A673 (cell line): ENCODE measurements around the gene TIMP4. TPM values are rescaled to one million over a fixed set of nuclear protein-coding genes. Genes with fewer than 3 reads are reported as not detected.

ENCODE experiments used
- BruUV-seq: library from RNA; stranded (reverse); fragments of 400-500 nt; replicated peaks from 2 replicates; lab custom pipeline; 2021; lab: Mats Ljungman, UMichigan
- CTCF ChIA-PET: fragments of 300-600 bp; sonication (Branson Sonifier 250); formaldehyde crosslinking; loops from one replicate; lab custom pipeline; 2022; ENCODE audit warnings: antibody characterized with exemption; lab: Charles Lee
- POLR2A ChIA-PET: fragments of 300-600 bp; sonication (Branson Sonifier 250); formaldehyde crosslinking; loops from one replicate; lab custom pipeline; 2022; ENCODE audit warnings: antibody characterized with exemption; ENCODE audit not compliant: low non-redundant PET; lab: Charles Lee
- DNase-seq: peaks from one replicate; pipeline ENCODE4 v3.0.0-alpha.2; 2015; ENCODE audit warnings: low spot score
- H3K27ac ChIP-seq: fragments of 200-600 bp; sonication (generic); 2 replicates; pipeline ENCODE4 v1.5.1; 2016; ENCODE audit warnings: mixed run types, low read depth, mild to moderate bottlenecking, mixed read lengths, antibody characterized with exemption, low read length; ENCODE audit not compliant: poor library complexity, severe bottlenecking
- H3K27me3 ChIP-seq: fragments of 200-600 bp; sonication (generic); replicated peaks from 2 replicates; pipeline ENCODE4 v1.6.1; 2017; ENCODE audit warnings: mixed run types, low read depth, mild to moderate bottlenecking, mixed read lengths, antibody characterized with exemption, low read length; ENCODE audit not compliant: insufficient read depth, poor library complexity
- H3K36me3 ChIP-seq: fragments of 200-600 bp; sonication (generic); 2 replicates; pipeline ENCODE4 v1.6.1; 2016; ENCODE audit warnings: mixed run types, mild to moderate bottlenecking, mixed read lengths, antibody characterized with exemption, low read length; ENCODE audit not compliant: insufficient read depth, poor library complexity, severe bottlenecking
- H3K4me1 ChIP-seq: fragments of 200-600 bp; sonication (generic); 2 replicates; pipeline ENCODE4 v1.6.1; 2017; ENCODE audit warnings: mixed run types, mild to moderate bottlenecking, mixed read lengths, antibody characterized with exemption, low read length; ENCODE audit not compliant: insufficient read depth, poor library complexity, severe bottlenecking
- H3K4me3 ChIP-seq: fragments of 200-600 bp; sonication (generic); 2 replicates; pipeline ENCODE4 v1.5.1; 2016; ENCODE audit warnings: low read depth, mixed run types, mild to moderate bottlenecking, mixed read lengths, low read length; ENCODE audit not compliant: poor library complexity, severe bottlenecking
- H3K9me3 ChIP-seq: fragments of 200-600 bp; sonication (generic); 2 replicates; pipeline ENCODE4 v1.6.1; 2016; ENCODE audit warnings: mixed run types, low read depth, mild to moderate bottlenecking, mixed read lengths, antibody characterized with exemption, low read length; ENCODE audit not compliant: poor library complexity, severe bottlenecking
- CTCF ChIP-seq: fragments of 300-800, 200-600 bp; sonication (generic); conservative IDR thresholded peaks from 2 replicates; pipeline ENCODE4 v1.5.1; 2017; ENCODE audit warnings: low read depth, mild to moderate bottlenecking, antibody characterized with exemption, low read length, moderate library complexity, mixed read lengths
- EZH2 ChIP-seq: fragments of 200-600 bp; sonication (generic); IDR thresholded peaks from 2 replicates; pipeline ENCODE4 v1.6.1; 2017; ENCODE audit warnings: borderline replicate concordance, low read depth, mild to moderate bottlenecking, mixed read lengths, antibody characterized with exemption, low read length; ENCODE audit not compliant: poor library complexity, severe bottlenecking
- intact Hi-C: fragments of 100-400 bp; cut with micrococcal nuclease; formaldehyde crosslinking; loops from one replicate; pipeline ENCODE4 v1.10.0; 2022; ENCODE audit not compliant: unreplicated experiment
- total RNA-seq: library from RNA; stranded (reverse); gene quantifications from 2 replicates; pipeline ENCODE4 v1.2.3, GENCODE V29; 2021

The TIMP4 gene
- total RNA-seq, 1 experiment from 2014 or later = 13.3 TPM

GRCh38 chr3:12184541-12184940 lies 25.8 kb upstream of the TIMP4 start:
- no peaks in the 10 kb centered on the region for H3K9me3 ChIP-seq
- H3K4me1 ChIP-seq = peaks cover 23% of the 10 kb centered on the region
- intact Hi-C loops = no loop called here
- H3K36me3 ChIP-seq = no peaks in the 10 kb centered on the region
- DNase-seq = no peak
- ChIA-PET POLR2A (no interaction called here), CTCF (no interaction called here)
- H3K27me3 ChIP-seq = no peaks in the 10 kb centered on the region
- H3K4me3 ChIP-seq = no peak overlapping the region
- no TSS peak for BruUV-seq
- H3K27ac ChIP-seq = no peak overlapping the region
- TF ChIP-seq EZH2 = no peak
- TF ChIP-seq CTCF = no peak

- ChIA-PET POLR2A (no interaction called here), CTCF (no interaction called here)
- Histone ChIP-seq H3K4me3 (no peak overlapping the region), H3K27ac (no peak overlapping the region), H3K9me3 (no peaks in the 10 kb centered on the region), H3K4me1 (peaks cover 18% of the 10 kb centered on the region), H3K36me3 (no peaks in the 10 kb centered on the region), H3K27me3 (no peaks in the 10 kb centered on the region)
- no TSS peak for BruUV-seq
- DNase-seq = no peak
- no peak for TF ChIP-seq EZH2
- no peak for TF ChIP-seq CTCF
- intact Hi-C loops = no loop called here
Measured at GRCh38 chr3:12182687-12183441, 24.2 kb upstream of the TIMP4 start.

- no peaks in the 10 kb centered on the region for H3K9me3 ChIP-seq
- no peaks in the 10 kb centered on the region for H3K36me3 ChIP-seq
- H3K27ac ChIP-seq = no peak overlapping the region
- CTCF ChIA-PET = no interaction called here
- BruUV-seq = no TSS peak
- TF ChIP-seq EZH2 (no peak), CTCF (no peak)
- DNase-seq = no peak
- peaks cover 9% of the 10 kb centered on the region for H3K4me1 ChIP-seq
- H3K27me3 ChIP-seq = no peaks in the 10 kb centered on the region
- POLR2A ChIA-PET = no interaction called here
- H3K4me3 ChIP-seq = no peak overlapping the region
- intact Hi-C loops = no loop called here
Measured at GRCh38 chr3:12181806-12182205, 23.1 kb upstream of the TIMP4 start.
